Esophagus muscularis mucosa (tissue), 3 donors: ENCODE results near the gene CHCHD6.

Source experiments
- CTCF ChIP-seq, 3 experiments: fragments of 200-600 bp in 2 of 3; fragments of 450-650 bp in 1 of 3; sonication (generic) in 2 of 3; IDR thresholded peaks; one replicate each; pipeline ENCODE4 v1.5.1; 2017 to 2019; ENCODE audit warnings: antibody characterized with exemption in 3 of 3, mild to moderate bottlenecking in 2 of 3, moderate library complexity in 1 of 3
- EP300 ChIP-seq: sonication (generic); formaldehyde crosslinking; IDR thresholded peaks from one replicate; pipeline ENCODE4 v1.6.1; 2017; ENCODE audit warnings: antibody characterized with exemption

DNA sequence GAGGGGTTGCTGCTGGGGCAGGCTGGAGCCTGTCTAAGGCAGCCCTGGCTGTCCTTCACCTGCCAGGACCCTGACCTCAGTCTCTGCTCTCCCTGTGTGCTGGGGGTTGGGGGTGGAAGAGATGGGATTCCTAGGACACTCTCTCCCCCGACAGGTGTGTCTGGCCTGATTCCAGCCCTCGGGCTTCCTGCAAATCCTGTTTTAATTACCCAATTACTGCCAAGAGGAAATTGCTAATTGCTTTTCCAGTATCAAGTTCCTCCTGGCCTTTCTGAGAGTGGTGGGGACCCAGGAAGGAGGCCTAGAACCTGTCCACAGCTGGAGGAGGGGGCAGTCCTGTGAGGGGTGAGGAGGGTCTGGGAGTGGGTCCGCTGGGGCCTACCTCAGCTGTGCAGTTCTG lies 294.7 kb downstream of the CHCHD6 start:
- TF ChIP-seq EP300 (no peak), CTCF (IDR thresholded peaks at IDR 0.05) (no peak)
